Activated T-helper 1 cell treated with Interleukin-2 at 50 U/mL for 16 hours (primary cell): ENCODE measurements around the gene KIAA0753.
"Not testable (repeated sequence)": the region's sequence is repeated elsewhere in the genome, so short reads cannot be mapped to it uniquely, and the experiment has no call there.

ENCODE experiments used
- DNase-seq: peaks from one replicate; pipeline ENCODE4 v3.0.0-alpha.2; 2020; ENCODE audit warnings: low read depth

The KIAA0753 gene

DNA sequence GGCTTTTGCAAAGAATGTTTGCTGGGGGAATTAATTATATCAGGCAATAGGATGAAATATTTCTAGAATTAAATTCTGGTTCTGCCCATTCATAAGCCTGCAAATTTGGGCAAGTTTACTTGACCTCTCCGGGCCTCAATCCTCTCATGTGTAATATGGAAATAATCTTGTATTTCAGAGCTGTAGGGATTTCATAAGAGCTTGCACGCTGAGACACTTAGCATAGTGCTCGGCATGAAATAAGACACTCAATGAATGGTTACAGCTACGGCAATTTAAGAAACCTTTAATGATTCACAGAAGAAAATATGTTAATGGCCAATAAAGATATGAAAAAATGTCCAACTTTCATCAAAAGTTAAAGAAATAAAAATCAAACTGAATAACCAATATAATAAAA lies 43.6 kb downstream of the KIAA0753 start:
- no peak for DNase-seq

DNA sequence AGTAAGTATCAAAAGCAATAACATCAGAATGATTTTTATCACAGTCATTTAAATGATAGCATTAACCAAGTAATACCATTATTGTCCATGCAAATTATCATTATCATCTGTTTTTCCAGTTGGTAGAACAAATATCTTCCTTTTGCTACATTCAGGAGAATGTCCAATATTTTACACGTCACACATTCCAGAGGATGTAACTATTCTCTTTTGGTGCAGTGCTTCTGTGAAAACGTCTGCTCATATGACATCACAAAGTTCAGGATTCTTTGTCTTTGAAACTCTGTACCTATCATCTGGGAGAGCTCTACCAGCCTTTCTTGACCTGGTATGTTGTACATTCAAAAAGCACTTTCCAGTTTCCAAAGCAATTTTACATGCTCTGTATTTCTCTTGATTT lies 44.0 kb downstream of the KIAA0753 start:
- no peak for DNase-seq

DNA sequence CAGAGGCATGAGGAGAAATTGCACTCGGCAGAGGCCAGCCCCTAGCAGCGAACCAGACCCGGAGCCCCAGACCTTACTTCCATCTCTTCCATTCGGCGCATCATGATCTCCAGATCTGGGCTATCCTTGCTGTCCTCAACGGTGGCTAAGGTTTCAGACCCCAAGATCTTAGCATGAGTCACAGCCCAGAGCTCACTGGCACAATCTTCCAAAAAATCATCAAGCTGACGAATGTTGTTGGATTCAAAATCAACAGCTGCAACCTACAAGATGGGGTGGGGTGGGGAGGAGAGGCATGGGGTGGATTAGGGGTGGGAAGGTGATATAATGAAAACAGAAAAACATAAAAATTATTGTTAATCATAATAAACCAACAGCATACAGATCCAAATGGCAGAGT lies 44.4 kb downstream of the KIAA0753 start:
- DNase-seq: no peak

DNA sequence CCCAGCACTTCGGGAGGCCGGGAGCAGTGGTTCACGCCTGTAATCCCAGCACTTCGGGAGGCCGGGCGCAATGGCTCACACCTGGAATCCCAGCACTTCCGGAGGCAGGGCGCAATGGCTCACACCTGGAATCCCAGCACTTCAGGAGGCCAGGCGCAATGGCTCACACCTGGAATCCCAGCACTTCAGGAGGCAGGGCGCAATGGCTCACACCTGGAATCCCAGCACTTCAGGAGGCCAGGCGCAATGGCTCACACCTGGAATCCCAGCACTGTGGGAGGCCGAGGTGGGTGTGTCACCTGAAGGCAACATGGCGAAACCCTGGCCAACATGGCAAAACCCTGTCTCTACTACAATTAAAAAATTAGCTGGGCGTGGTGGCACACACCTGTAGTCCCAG lies 47.1 kb downstream of the KIAA0753 start:
- not testable (repeated sequence) for DNase-seq

DNA sequence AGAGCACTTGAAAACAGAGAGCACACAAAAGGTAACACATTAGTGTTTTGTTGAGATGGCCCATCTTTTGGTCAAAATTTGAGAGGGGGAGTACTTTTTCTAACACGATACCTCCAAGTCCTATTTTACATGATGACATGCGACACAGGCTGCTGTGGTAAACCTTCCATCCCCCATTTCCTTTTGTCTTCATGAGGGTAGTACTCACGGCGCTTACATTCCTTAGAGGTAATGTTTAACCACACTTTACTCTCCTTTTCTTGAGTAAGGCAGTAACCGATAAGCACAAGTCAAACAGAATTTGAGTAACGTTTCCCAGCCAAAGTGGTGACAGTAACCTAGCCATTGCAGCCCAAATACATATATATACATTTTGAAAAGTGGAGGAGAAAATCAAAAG lies 48.3 kb downstream of the KIAA0753 start:
- DNase-seq: no peak

DNA sequence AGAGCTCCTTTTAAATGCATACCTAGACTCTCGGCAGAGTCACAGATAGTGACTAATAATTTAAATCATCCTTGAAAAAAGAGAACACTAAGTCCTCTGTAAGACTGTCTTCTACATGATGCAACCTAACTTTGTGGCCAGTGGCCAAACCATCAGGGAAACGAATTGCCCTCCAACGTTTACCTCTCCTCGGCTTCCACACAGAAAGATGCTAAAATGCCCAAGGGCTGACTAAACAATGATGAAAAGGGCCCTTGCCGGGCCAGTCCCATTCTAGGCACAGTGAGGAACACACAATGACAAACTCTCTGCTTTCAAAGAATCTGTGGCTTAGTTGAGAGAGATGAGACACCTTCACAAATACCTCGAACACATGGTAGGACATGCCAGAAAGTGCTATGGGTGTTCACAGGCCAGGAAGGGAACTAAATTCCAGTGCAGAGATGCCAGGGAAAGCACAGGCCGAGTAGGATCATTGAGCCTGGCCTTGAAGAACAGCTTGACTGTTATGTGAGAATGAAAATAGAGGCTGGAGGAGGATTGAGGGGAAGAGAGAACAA lies 48.8 kb downstream of the KIAA0753 start:
- DNase-seq: no peak

DNA sequence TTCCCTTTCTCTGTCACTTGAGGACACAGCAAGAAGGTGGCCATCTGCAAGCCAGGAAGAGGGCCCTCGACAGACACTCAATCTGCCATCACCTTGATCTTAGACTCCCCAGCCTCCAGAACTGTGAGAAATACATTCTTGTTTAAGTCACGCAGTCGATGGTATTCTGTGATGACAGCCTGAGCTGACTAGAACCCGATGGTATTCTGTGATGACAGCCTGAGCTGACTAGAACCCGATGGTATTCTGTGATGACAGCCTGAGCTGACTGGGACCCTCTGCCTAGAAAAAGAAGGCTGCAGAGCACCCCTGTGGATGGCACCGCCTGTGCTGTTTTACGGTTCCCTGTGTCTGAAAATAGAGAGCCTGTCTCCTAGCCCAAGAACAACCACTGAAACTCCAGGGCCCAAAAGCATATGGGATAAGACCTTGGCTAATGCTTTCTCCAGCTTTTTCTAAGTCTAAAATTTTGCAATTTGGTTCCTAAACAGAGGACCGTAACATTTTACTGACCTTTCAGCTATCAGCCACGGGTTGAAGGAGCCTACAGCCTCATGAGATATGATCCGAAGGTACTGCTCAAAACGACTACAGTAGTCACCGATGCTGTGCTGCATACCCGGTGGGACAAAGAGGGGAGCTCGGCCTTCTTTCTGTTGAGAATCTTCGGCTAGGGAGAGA lies 51.1 kb downstream of the KIAA0753 start:
- DNase-seq: no peak

DNA sequence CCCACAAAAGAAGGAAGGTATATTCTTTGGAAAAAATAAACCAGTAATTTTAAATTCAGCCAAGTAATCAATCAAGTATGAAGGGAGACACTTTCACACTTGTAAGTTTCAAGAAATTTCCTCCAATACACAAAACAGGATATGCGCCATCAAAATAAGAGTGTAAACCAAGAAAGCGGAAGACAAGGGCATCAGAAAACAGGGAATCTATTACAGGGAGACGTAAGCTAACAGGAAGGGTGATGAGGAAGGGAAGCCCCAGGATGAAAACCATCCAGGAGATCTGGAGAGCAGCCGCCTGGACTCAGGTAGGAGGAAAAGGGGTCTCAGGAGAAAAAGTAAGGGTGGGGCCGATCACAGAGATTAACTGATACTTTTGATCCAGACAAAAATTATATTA lies 52.3 kb downstream of the KIAA0753 start:
- no peak for DNase-seq

DNA sequence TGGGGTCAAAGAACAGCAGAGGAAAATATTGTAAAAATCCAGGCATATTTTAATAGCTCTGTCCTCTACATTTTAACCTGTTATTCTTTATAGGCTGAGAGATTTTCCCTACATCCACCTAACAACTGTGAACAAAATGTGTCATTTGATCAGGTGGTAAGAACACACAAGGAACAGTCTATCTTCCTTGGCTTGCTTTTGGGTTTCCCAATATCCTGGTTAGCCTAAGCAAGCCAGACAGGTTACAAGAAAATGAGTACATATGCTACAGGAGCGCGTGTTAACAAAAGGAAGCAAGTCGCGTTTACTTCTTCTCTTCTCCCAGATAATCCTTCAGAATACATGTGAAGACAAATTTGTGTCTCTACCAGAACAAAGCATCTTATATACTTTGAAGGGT lies 53.2 kb downstream of the KIAA0753 start:
- DNase-seq: no peak

DNA sequence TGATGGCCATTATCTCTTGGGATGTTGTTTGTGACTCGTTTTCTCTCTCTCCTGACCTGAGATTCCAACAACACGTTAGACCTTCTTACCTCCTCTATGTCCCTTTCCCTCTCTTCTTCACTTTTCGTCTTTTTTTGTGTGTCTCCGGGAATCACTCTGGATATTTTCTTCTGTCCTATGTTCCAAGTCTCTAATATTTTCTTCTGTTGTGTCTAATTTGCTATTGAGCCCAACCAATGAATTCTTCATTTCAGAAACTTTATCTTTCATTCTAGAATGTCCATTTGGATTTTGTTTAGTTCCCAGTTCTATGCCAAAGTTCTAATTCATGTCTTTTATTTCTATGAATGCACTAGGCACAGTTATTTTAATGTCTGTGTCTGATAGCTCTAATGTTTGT lies 57.1 kb downstream of the KIAA0753 start:
- DNase-seq: no peak

DNA sequence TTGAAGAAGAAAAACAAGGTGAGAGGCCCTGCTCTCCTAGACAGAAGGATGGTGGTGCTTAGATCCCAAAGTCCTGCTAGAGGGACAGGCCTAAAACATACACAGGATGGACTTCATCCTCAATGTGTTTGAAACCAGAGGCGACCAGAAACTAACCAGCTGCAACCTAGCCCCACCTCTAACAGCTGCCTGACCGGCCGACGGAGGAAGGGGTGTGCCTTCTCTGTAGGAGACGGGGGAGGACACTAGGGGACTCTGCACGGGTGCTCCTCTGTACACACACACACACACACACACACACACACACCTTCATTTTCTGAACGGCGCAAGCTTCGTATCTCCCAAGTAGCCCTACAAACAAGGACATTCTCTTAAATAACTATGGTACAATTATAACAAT lies 59.9 kb downstream of the KIAA0753 start:
- no peak for DNase-seq

DNA sequence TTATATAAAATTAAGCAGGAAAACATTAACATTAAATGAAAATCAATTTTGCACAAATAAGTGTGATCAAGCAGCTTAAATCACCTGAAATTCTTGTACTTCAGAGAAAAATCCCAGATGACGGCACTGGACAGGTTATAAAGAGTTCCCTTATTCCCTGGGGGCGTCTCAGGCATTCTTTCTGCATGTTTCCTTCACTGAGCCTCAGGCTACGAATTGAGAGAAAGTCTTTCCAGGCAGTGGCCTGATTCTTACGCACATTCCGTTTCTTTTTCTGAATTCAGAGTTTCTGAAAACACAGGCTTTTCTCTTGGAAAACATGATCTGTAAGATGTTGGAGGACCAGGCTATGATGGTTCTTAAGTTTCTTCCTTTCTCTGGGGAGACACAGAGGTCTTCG lies 62.0 kb downstream of the KIAA0753 start:
- DNase-seq: no peak

DNA sequence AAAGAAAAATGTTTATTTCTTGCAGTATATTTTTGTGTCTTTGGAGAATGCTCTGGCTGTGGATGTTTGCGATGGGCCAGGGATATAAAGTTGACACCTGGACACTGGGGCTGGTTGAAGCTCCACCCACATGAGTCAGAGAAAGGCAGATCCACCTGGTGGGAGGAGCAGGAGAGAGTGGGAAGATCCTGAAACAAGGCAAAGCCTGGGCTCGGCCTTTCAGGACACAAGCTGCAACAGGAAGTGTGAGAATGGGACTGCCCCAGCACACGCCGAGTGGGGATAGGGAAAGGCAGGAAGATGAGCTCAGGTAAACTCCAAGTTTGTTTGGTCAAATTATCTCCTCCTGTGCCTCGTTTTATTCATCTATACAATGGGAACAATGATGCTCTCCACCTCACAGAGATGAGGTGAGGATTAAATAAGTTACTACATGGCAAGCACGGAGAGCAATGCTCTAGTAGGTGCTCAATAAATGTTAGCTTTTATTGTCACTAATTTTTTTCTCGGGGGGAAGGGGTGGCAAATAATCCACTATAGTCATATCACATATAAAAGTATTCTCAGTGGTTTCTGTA lies 62.7 kb downstream of the KIAA0753 start:
- no peak for DNase-seq

DNA sequence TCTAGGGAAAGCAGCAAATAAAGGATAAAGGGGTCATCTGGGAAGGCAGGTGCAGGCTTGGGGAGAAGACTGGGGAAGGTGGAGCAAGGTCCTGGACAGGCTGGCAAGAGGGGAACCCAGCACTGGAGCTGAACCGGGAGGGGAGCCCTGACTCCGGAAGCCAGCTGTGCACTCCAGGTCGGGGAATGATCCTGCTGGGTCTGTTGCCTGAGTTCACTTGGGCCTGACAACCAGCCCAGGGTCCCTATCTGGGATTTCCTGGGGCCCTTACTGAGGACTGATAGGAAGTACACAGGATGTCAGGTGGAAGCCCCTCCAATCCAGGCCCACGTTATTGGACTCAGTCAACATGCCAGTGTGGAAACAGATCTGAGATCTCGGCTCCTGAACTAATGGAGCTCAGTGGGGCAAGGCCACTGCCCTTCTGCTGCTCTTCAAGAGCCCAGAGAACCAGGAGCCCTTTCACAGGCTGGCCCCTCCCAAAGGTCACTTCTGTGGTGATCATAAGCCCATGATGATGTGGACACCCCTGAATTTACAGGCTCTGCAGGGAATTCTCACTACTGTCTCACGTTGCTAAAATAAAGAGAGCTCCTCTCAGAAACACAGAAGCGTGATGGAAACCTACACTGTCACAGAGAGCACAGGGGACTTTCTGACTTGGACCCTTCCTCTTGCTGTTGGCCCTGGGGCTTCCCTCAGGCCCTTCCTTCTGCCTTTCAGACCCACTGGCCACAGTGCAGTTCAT lies 64.3 kb downstream of the KIAA0753 start:
- DNase-seq: no peak

DNA sequence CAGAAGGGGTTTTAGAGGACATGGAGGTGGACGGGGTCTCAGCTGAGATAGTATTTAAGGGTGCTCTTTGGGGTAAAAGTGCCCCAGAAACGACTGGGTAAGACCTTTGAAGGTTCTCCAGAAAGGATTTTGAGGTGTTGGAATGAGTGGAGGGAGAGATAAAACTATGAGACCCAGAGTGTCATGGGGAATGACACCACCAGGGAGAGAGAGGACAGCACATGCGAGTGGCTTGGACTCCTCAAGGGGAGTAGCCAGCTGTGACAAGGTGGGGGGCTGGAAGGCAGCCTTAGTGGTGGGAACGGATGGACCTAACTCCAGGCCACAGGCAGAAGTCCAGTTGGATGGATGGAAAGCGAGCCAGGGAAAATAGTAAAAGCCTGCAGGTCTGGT lies 64.9 kb downstream of the KIAA0753 start:
- no peak for DNase-seq

DNA sequence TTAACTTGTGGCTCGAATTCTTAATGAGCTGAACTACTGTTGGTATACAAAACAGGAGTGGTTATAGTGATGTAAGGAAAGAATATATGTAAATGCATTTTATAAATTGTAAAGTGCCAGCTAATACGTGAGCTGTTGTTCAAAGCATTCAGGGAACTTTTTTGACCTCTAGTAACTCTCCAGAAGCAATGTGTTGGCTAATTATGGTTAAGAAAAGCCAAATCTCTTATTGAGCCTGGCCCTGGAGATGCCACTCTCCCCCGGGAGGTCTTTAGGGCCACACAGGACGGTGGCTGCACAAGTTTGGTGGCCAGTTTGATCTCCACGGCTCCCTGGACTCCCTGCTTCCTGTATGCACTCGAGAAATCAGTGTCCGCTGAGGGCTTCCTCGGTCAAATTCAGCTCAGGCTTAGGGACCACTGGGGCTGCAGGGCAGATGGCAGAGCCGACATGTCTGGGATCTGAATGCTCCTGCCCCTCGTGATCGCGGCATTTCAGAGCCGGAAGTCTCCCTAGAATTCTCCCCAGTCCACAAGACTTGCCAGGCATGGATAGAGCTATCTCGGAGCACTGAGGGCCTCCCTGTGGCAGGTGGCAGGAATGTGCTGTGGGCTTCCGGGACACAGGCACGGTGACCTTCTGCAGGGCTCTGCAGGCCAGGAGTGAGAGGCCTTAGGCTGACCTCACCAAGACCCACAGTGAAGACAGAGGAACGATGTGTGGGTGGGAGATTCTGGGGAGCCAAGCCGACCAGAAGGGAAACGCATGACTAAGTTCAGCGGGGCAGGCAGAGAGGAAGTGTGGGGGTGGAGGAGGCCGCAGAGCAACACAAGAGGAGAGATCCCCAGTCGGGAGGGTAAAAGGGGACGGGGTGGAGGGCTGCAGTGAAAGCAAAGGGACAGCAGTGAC lies 65.6 kb downstream of the KIAA0753 start:
- DNase-seq: no peak

DNA sequence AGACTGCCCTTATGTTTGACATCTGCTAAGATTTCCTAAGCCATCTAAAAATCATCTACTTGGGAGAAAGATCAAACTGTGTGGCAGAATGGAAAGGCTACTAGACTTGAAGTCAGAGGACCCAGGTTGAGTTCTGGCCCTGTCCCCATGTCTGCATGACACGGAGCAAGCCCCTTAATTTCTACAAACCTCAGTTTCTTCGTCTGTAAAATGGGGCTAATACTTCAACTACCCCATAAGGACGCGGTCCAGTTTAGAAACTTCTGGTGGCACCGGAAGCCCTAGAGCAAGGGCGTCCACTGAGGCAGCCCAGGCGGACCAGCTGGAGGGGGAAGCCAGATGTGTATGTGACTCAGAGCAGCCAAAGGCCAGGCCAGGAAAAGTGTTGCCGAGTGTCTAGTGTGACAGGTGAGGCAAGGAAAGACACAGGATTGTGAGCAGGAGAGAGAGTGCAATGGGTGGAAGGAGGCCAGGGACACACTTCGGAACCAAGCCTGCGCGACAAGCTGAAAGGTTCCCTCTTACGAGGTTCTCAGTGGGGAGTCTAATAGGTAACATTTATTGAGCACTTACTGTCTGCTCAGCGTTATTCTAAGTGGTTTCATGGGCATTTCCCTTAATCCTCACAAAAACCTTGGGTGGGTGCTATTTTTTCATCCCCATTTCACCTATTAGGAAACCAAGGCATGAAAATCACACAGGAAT lies 66.4 kb downstream of the KIAA0753 start:
- DNase-seq: no peak

DNA sequence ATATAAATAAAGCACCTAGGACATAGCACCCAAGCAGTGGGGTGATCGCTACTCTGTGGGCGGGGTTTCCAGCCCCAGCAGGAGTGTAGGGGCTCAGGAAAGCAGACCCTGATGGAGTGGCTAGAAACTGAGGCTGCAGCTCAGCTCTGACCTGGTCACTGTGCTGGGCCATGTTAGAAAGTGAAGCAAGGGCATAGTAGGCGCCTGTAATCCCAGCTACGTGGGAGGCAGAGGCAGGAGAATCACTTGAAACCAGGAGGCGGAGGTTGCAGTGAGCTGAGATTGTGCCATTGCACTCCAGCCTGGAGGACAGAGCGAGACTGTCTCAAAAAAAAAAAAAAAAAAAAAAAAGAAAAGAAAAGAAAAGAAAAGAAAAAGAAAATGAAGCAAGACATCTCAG lies 67.0 kb downstream of the KIAA0753 start:
- DNase-seq: not testable (repeated sequence)

DNA sequence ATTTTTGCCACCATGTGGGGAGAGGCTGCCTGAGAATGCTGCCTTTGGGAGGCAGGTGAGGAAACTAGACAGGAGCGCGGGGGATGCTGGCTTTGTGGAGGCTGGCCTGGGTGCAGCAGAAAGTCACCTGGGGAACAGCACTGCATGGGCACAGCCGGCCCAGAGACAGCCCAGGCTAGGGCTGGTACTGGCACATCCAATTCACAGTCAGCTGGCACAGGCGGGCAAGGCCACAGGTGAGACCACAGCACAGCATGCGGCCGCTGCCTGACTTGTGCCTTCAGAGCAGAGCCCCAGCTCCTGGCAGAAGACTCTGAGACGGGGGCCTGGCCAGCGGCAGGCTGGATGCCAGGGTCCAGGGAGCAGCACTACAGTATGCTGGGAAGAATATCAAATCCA lies 67.5 kb downstream of the KIAA0753 start:
- no peak for DNase-seq

DNA sequence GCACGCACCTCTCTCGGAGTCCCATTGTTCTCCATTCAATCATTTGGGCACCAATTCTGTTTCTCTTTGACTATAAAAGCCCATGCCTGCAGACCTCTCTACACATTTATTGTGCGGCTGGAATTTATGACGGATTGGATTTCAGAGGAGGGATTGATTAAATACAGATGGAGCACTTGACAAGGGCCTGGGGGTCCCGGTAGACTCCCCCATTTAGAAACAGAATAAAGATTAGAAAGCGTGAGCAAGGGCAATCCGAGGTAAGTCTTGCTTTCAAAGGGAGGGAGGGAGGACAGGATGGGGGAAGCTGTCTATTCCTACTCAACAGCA lies 69.1 kb downstream of the KIAA0753 start:
- no peak for DNase-seq

DNA sequence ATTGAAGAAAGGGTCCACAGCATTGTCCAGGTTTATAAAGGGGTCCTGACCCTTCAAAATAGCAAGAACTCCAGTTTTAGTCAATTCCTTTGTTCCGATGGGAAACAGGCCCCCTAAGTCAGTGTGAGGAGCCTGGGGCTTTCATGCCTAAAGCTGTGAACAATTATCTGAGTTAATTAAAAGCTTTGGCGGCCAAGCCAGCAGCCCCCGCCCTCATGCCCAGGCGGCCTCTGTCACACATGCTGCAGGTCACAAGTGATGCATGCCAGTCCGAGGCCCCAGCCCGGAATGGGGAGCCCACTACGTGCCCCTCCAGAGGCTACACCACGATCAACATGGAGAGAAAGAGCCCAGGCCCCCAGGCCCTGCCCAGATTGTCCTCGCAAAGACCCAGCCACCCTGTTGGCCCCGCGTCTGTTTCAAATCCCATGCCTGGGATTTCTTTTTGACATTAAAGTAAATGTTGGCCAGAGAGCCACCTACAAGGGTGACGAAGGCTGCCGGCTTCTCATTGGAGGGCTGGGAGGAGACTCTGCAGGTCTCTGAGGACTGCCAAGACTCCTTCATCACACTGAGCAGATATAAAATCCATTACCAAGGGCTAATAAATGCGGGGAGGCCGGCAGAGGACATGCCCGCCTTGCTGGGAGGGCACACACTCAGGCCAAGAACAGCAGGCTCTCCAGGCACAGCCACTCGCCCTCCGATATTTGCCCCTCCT lies 69.6 kb downstream of the KIAA0753 start:
- DNase-seq: no peak
